Body of pancreas (tissue), 4 donors: ENCODE results near the gene EHD3.

ENCODE experiments used
- CTCF ChIP-seq, 7 experiments: fragments of 450-650 bp in 4 of 7; fragments of 200-600 bp in 3 of 7; sonication (generic) in 3 of 7; IDR thresholded peaks; one replicate each; pipeline ENCODE4 v1.5.1; 2016 to 2019; ENCODE audit warnings: antibody characterized with exemption in 7 of 7
- POLR2A ChIP-seq, 3 donors: fragments of 450-650 bp; IDR thresholded peaks; one replicate each; pipeline ENCODE4 v1.6.1; 2016; ENCODE audit warnings: antibody characterized with exemption in 3 of 3, mild to moderate bottlenecking in 2 of 3

- TF ChIP-seq POLR2A (IDR thresholded peaks at IDR 0.05) (no peak), CTCF (IDR thresholded peaks at IDR 0.05) (no peak)
Observed at GRCh38 chr2:31318361-31319336, 84.7 kb downstream of the EHD3 start.
